ENCODE measurements around the gene BEAN1. TPM values are rescaled to one million over a fixed set of nuclear protein-coding genes. Genes with fewer than 3 reads are reported as not detected.
A peak's percentile ranks its signal among the peaks of the same experiment; 100 is the strongest.

The BEAN1 gene
- total RNA-seq, 1 experiment from 2014 or later: 0.37 TPM

- POLR2A ChIA-PET (ENCODE audit: unreplicated experiment): interaction anchor here (0.7 kb wide), 1 partner anchor 47 kb away, joined by 14 read pairs; no protein-coding TSS in a partner anchor
- no peaks in the 10 kb centered on the region for H3K79me2 ChIP-seq (ENCODE audit: low read depth)
Observed at GRCh38 chr16:66502020-66502913, 75.2 kb downstream of the BEAN1 start.

GRCh38 chr16:66503030-66503429 lies 75.9 kb downstream of the BEAN1 start:
- POLR2A ChIA-PET (ENCODE audit: unreplicated experiment): no interaction called here
- H3K4me3 ChIP-seq: no peak overlapping the region
- H3K79me2 ChIP-seq (ENCODE audit: low read depth): no peaks in the 10 kb centered on the region
- no peaks in the 10 kb centered on the region; the same call in 1 of the 2 replicates for H3K9me3 ChIP-seq (ENCODE audit: insufficient read depth, low read depth)
- H3K9me2 ChIP-seq (ENCODE audit: insufficient read depth): no peaks in the 10 kb centered on the region
- CTCF ChIA-PET: interaction anchor here (0.7 kb wide), 1 partner anchor 21 kb away, joined by 3 read pairs; no protein-coding TSS in a partner anchor
- no peak for DNase-seq
- TF ChIP-seq EZH2 (IDR thresholded peaks at IDR 0.05; ENCODE audit: low read depth) (no peak), CTCF (conservative IDR thresholded peaks at IDR 0.05) (no peak)
- H2AFZ ChIP-seq: no peak overlapping the region
- no peak overlapping the region; the same call in 1 of the 2 replicates for H3K4me2 ChIP-seq
- no peaks in the 10 kb centered on the region for H3K27me3 ChIP-seq (ENCODE audit: insufficient read depth, low read depth)
- intact Hi-C loops (cut with micrococcal nuclease; ENCODE audit: unreplicated experiment): no loop called here
- peaks cover 21% of the 10 kb centered on the region for H3F3A ChIP-seq (ENCODE audit: insufficient read depth, low read depth)
- peaks cover 44% of the 10 kb centered on the region for H3K4me1 ChIP-seq (replicated peaks; ENCODE audit: insufficient read depth)
- H3K36me3 ChIP-seq (ENCODE audit: low read depth): no peaks in the 10 kb centered on the region
- no peak overlapping the region for H3K27ac ChIP-seq
- no TSS peak for BruUV-seq (replicated peaks)
- no peaks in the 10 kb centered on the region for H4K20me1 ChIP-seq (ENCODE audit: insufficient read depth)

More at GRCh38 chr16:66502020-66502913, 75.2 kb downstream of the BEAN1 start:
- H3K36me3 ChIP-seq (ENCODE audit: low read depth): no peaks in the 10 kb centered on the region
- no peaks in the 10 kb centered on the region for H3K27me3 ChIP-seq (ENCODE audit: insufficient read depth, low read depth)
- no peak for TF ChIP-seq EZH2 (IDR thresholded peaks at IDR 0.05; ENCODE audit: low read depth)
- no peak for TF ChIP-seq CTCF (conservative IDR thresholded peaks at IDR 0.05)
- H3K27ac ChIP-seq: peak overlapping the region; percentile 42
- H3K9me2 ChIP-seq (ENCODE audit: insufficient read depth): no peaks in the 10 kb centered on the region
- peaks cover 13% of the 10 kb centered on the region for H3F3A ChIP-seq (ENCODE audit: insufficient read depth, low read depth)
- peak in 1 of 2 experiments; percentile 72 for DNase-seq
- no peak overlapping the region for H3K4me3 ChIP-seq
- intact Hi-C loops (cut with micrococcal nuclease; ENCODE audit: unreplicated experiment): no loop called here
- BruUV-seq (replicated peaks): no TSS peak
- H4K20me1 ChIP-seq (ENCODE audit: insufficient read depth): no peaks in the 10 kb centered on the region
- peaks cover 37% of the 10 kb centered on the region for H3K4me1 ChIP-seq (replicated peaks; ENCODE audit: insufficient read depth)
- H2AFZ ChIP-seq: no peak overlapping the region
- CTCF ChIA-PET: interaction anchor here (0.7 kb wide), 1 partner anchor 20 kb away, joined by 3 read pairs; no protein-coding TSS in a partner anchor
- no peaks in the 10 kb centered on the region; the same call in 1 of the 2 replicates for H3K9me3 ChIP-seq (ENCODE audit: insufficient read depth, low read depth)
- peak overlapping the region; percentile 20 for H3K4me2 ChIP-seq

GRCh38 chr16:66503612-66504011 lies 76.5 kb downstream of the BEAN1 start:
- H3K27ac ChIP-seq: no peak overlapping the region
- intact Hi-C loops (cut with micrococcal nuclease; ENCODE audit: unreplicated experiment): no loop called here
- H3K4me1 ChIP-seq (replicated peaks; ENCODE audit: insufficient read depth): peaks cover 48% of the 10 kb centered on the region
- H4K20me1 ChIP-seq (ENCODE audit: insufficient read depth): no peaks in the 10 kb centered on the region
- no peak for TF ChIP-seq EZH2 (IDR thresholded peaks at IDR 0.05; ENCODE audit: low read depth)
- no peak for TF ChIP-seq CTCF (conservative IDR thresholded peaks at IDR 0.05)
- H3K9me3 ChIP-seq (ENCODE audit: insufficient read depth, low read depth): no peaks in the 10 kb centered on the region
- DNase-seq: no peak
- POLR2A ChIA-PET (ENCODE audit: unreplicated experiment): no interaction called here
- no peak overlapping the region for H3K4me2 ChIP-seq
- H2AFZ ChIP-seq: no peak overlapping the region
- peaks cover 24% of the 10 kb centered on the region for H3F3A ChIP-seq (ENCODE audit: insufficient read depth, low read depth)
- no peaks in the 10 kb centered on the region for H3K9me2 ChIP-seq (ENCODE audit: insufficient read depth)
- no peaks in the 10 kb centered on the region for H3K27me3 ChIP-seq (ENCODE audit: insufficient read depth, low read depth)
- H3K79me2 ChIP-seq (ENCODE audit: low read depth): no peaks in the 10 kb centered on the region
- BruUV-seq (replicated peaks): no TSS peak
- H3K4me3 ChIP-seq: no peak overlapping the region
- no peaks in the 10 kb centered on the region for H3K36me3 ChIP-seq (ENCODE audit: low read depth)
- CTCF ChIA-PET: no interaction called here

Measured in PC-9 (cell line).